Heart left ventricle (tissue), 16 donors: Measurements from ENCODE around the gene NHSL2. TPM values are rescaled to one million over a fixed set of nuclear protein-coding genes. Genes with fewer than 3 reads are reported as not detected.
A peak's percentile ranks its signal among the peaks of the same experiment; 100 is the strongest.

Experiments used
- ATAC-seq, 4 donors: fragments of 200-7000 bp; cut with Tn5 transposase; one replicate each; pipeline ENCODE4 v1.9.1; 2020 to 2022; ENCODE audit warnings: moderate library complexity in 4 of 4, mild to moderate bottlenecking in 3 of 4, moderate number of reproducible peaks in 1 of 4
- DNase-seq, 5 donors: peaks; one replicate each; pipeline ENCODE4 v3.0.0-alpha.2; 2020
- H3K27ac ChIP-seq, 12 donors: fragments of 200-600 bp; sonication (generic) in 4 of 12; one replicate each; pipeline versions ENCODE4 v1.5.0 to v1.8.0; 2016 to 2022; ENCODE audit warnings: mild to moderate bottlenecking in 2 of 12
- H3K27me3 ChIP-seq, 9 donors: fragments of 200-600 bp; sonication (generic) in 2 of 9; one replicate each; pipeline versions ENCODE4 v1.5.1 to v1.8.0; 2016 to 2022; ENCODE audit warnings: mild to moderate bottlenecking in 3 of 9
- H3K36me3 ChIP-seq, 9 donors: fragments of 200-600 bp; sonication (generic) in 2 of 9; one replicate each; pipeline versions ENCODE4 v1.5.0 to v1.8.0; 2018 to 2022; ENCODE audit warnings: mild to moderate bottlenecking in 2 of 9
- H3K4me1 ChIP-seq, 12 donors: fragments of 200-600 bp; sonication (generic) in 4 of 12; one replicate each; pipeline versions ENCODE4 v1.5.0 to v1.8.0; 2016 to 2022; ENCODE audit warnings: mild to moderate bottlenecking in 3 of 12
- H3K4me3 ChIP-seq, 12 donors: fragments of 200-600 bp; sonication (generic) in 4 of 12; one replicate each; pipeline versions ENCODE4 v1.5.0 to v1.8.0; 2017 to 2022; ENCODE audit warnings: mild to moderate bottlenecking in 9 of 12, moderate library complexity in 4 of 12
- H3K9me3 ChIP-seq, 12 donors: fragments of 200-600 bp; sonication (generic) in 4 of 12; one replicate each; pipeline versions ENCODE4 v1.5.0 to v1.8.0; 2016 to 2022; ENCODE audit warnings: mild to moderate bottlenecking in 1 of 12
- CTCF ChIP-seq, 12 donors: fragments of 200-600 bp; sonication (generic) in 4 of 12; IDR thresholded peaks; one replicate each; pipeline versions ENCODE4 v1.5.0 to v1.8.0; 2018 to 2022; ENCODE audit warnings: antibody characterized with exemption in 12 of 12, mild to moderate bottlenecking in 5 of 12
- POLR2A ChIP-seq, 2 donors: fragments of 450-650 bp; IDR thresholded peaks; one replicate each; pipeline ENCODE4 v1.6.1; 2017; ENCODE audit warnings: antibody characterized with exemption in 2 of 2, mild to moderate bottlenecking in 2 of 2, moderate library complexity in 2 of 2
- WGBS, 4 donors: extraction: QIAGEN DNeasy Blood & Tissue Kit in 2 of 4; methylation state at CpG; one replicate each; pipeline versions ENCODE4 v1.1.5 to v1.1.7; 2013 to 2018; 5-methylcytosine and 5-hydroxymethylcytosine counted together
- intact Hi-C, 10 donors: fragments of 100-400 bp; cut with DNase I; formaldehyde crosslinking; loops; one replicate each; pipeline versions ENCODE4 v1.11.1 to v1.14.2; 2022
- polyA plus RNA-seq, 2 donors: library from polyadenylated mRNA; stranded (reverse); fragments of 200-250 nt; gene quantifications; one replicate each; pipeline ENCODE4 v1.2.3, GENCODE V29; 2013
- total RNA-seq, 9 donors: library from RNA; depleted of rRNA in 2 of 9; stranded (reverse); fragments of >200 nt in 2 of 9; fragmentation: NEBNext Ultra II Directional in 3 of 9; extraction: Animal tissue kit (Norgen Biotek cat#: 25700) in 3 of 9; gene quantifications; one replicate each; pipeline versions ENCODE4 v1.1.0 to v1.2.4, GENCODE V29; 2016 to 2023
- donor health status: ischemic (EF 13 %, LVEDD 7.1; RV severe dilation, severe dysfunction).
- donor health status: healthy with polysubstance abuse.
- donor health status: DM: no; HTN: yes; CAD: no.
- donor health status: DM: no; HTN: no; CAD: no.
- donor health status: ischemic (EF 25% LVEDD 6.9; RV normal size, moderate dysfunction).
- donor health status: ischemic (EF 25% LVEDD 5.7; RV mildly dilated, moderate dysfunction).
- donor health status: healthy.
- donor health status: DM: yes; HTN: yes; CAD: no.
- donor health status: ischemic (EF 35%, LVEDD 5.7; RV mildly dilated, moderate dysfunction).
- donor health status: nonischemic (EF 11% LVEDD 7.7; RV severe dilation, severe dysfunction).
- donor health status: DM: yes; HTN: yes; CAD: no.
- donor health status: PGD.
- donor health status: ischemic (EF 29% LVEDD 5.4; RV normal size, mild dysfunction).
- donor health status: nonischemic (EF 23%, LVEDD 6.1; RV moderate dilation, normal function).

NHSL2 gene
- total and polyA plus RNA-seq, 11 donors: 1.8 to 14.0 (median 5.8) TPM

DNA sequence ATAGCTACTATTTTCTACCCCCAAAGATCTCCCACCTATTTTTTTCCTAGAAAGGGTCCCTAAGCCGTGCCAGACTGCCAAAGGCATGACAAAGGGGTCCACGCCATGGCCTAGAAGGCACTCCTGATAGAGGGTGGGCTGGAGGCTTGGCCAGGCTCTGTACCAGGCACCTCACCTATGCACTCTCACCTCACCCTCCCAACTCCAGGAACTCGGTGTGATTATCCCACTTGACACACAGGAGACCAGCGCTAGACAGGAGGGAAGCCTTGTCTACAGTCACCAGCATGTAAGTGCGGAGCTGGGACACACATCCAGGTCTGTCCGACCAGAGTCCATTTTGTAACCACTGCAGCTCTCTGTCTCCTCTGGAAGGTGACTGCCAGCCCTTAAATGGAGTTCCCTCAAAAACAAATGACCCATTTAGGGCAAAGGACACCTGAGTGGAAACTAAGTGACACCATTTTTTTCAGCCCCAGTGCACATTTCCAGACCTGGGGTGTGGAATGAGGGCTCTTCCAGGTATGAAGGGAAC is 114.7 kb downstream of the NHSL2 start:
- H3K9me3 ChIP-seq: no peaks in the 10 kb centered on the region
- ATAC-seq: no peak
- TF ChIP-seq CTCF (IDR thresholded peaks at IDR 0.05) (no peak), POLR2A (IDR thresholded peaks at IDR 0.05) (no peak)
- no peaks in the 10 kb centered on the region for H3K36me3 ChIP-seq
- peaks cover 0 to 20% (median 0%) of the 10 kb centered on the region in 9 donors for H3K27me3 ChIP-seq
- intact Hi-C loops: no loop called here
- H3K27ac ChIP-seq: no peak overlapping the region
- H3K4me1 ChIP-seq: peaks cover 0 to 5% (median 0%) of the 10 kb centered on the region in 12 donors
- WGBS, 4 donors: 78 to 99% (median 88%) methylated on average over 6 of the region's 6 CpGs
- no peak for DNase-seq
- H3K4me3 ChIP-seq: no peak overlapping the region

DNA sequence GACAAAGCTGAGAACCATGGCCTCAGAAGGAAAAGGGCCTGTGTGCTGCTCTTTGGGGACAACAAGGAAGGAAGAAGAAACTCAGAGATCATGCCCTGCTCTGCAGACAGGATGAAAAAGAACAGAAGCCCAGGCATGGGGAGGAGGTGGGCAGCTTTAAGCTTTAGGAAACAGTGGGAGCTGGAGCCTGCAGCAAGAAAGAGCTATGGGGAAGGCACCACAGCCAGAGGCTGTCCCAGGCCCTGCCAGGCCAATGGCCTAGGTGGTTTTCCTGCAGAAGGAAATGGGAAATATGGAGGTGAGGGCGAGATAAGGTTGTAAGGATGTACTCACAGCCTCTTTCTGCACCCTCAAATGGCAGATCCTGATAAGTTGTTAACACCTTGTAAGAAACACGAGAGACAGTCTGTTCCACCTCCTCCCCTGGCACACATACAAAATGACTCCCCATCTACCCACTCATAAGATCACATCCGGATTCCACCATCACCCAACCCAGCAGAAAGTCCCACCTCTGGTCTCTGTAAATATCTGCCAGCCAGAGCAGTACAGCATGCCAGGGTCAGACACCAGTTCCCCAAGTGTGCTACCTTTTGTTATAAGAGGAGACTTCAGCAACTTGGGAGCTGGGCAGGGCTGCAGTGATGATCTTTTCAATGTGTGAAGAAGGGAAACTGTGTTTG is 115.8 kb downstream of the NHSL2 start:
- TF ChIP-seq POLR2A (IDR thresholded peaks at IDR 0.05): no peak
- no peak for TF ChIP-seq CTCF (IDR thresholded peaks at IDR 0.05)
- Histone ChIP-seq H3K4me1 (peaks cover 0 to 6% (median 0%) of the 10 kb centered on the region in 12 donors), H3K4me3 (no peak overlapping the region), H3K27me3 (peaks cover 0 to 24% (median 0%) of the 10 kb centered on the region in 9 donors), H3K9me3 (no peaks in the 10 kb centered on the region), H3K27ac (peak overlapping the region in 1 of 12 donors; percentile 58), H3K36me3 (no peaks in the 10 kb centered on the region)
- DNase-seq (no peak), ATAC-seq (no peak)
- intact Hi-C loops: no loop called here
- WGBS, 4 donors: 44 to 71% (median 64%) methylated on average over 3 of the region's 3 CpGs

DNA sequence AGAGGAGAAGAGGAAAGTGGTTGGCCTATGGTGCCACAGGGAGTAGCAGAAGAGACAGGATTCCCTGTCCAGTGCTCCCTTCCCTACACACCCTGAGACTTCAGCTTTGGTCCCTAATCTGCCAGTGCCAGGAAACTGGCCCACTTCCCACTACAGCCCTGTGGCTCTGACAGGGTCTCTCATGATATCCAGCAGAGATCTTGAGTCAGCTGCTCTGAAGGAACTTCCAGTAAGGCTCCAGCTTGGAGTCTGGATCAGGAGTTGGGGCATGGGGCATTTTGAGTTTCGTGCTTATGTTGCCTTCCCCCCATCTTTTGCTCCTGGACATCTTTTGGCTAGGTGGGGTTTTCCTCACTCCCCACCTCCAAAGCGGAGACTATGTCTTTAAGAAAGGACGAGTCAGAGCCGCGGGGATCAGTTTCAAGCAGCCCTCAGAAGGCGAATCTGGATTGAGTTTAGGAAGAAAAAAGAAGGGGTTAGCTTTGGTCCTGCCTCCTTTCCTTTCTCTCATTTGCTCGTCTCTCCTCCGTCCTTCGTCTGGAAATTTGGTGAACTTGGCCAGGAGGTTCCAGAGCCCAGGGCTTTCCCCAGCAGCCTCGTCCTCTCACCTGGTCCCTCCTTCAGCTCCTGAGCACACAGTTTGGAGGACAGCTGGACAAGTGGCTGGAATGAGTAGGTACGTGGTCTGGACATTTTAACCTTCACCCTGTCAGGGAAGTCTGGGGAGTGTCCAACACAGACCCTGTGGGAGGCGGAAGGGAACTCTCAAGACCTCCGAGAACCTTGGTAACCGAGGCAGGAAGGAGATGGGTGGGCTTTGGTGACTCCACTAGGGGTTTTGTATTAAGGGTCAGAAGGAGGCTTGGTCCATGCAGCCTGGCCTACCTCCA is 116.6 kb downstream of the NHSL2 start:
- Histone ChIP-seq H3K27me3 (peaks cover 0 to 24% (median 0%) of the 10 kb centered on the region in 9 donors), H3K4me1 (peaks cover 0 to 6% (median 0%) of the 10 kb centered on the region in 12 donors), H3K27ac (peak overlapping the region in 1 of 12 donors; percentile 58), H3K36me3 (no peaks in the 10 kb centered on the region), H3K9me3 (no peaks in the 10 kb centered on the region), H3K4me3 (peak overlapping the region in 1 of 12 donors; percentile 13)
- ATAC-seq (no peak), DNase-seq (no peak)
- intact Hi-C loops: no loop called here
- TF ChIP-seq CTCF (IDR thresholded peaks at IDR 0.05) (no peak), POLR2A (IDR thresholded peaks at IDR 0.05) (no peak)
- 72 to 87% (median 82%) methylated on average over 14 of the region's 14 CpGs for WGBS, 4 donors

DNA sequence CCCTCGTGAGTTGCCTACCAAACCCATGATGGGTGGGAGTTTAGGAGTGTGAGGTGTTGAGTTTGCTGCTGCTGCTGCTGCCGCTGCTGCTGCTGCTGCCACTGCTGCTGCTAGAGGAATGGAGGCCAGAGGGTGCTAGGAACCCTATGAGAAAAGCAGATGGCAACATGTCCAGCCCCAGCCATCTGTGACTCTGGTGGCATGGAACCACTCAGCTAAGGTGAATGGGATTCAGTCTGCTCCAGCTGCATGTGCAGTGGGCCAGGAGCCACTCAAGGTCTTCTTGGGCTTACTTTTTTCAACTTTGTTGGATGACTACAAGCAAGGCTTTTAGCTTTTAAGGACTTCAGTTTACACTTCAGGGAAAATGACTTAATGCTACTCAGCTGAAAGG is 117.3 kb downstream of the NHSL2 start:
- WGBS, 4 donors: 42 to 97% (median 84%) methylated on average over 2 of the region's 2 CpGs
- H3K4me1 ChIP-seq: peaks cover 0 to 6% (median 0%) of the 10 kb centered on the region in 12 donors
- DNase-seq (no peak), ATAC-seq (no peak)
- H3K27me3 ChIP-seq: peaks cover 0 to 24% (median 0%) of the 10 kb centered on the region in 9 donors
- H3K36me3 ChIP-seq: no peaks in the 10 kb centered on the region
- peak overlapping the region in 1 of 12 donors; percentile 13 for H3K4me3 ChIP-seq
- H3K9me3 ChIP-seq: peaks cover 0 to 4% (median 0%) of the 10 kb centered on the region in 12 donors
- H3K27ac ChIP-seq: peak overlapping the region in 1 of 12 donors; percentile 58
- intact Hi-C loops: no loop called here
- TF ChIP-seq POLR2A (IDR thresholded peaks at IDR 0.05): no peak
- TF ChIP-seq CTCF (IDR thresholded peaks at IDR 0.05): no peak
